ENCODE results near the gene DRC7. TPM values are rescaled to one million over a fixed set of nuclear protein-coding genes. Genes with fewer than 3 reads are reported as not detected.

Gene DRC7
- total RNA-seq, 2 donors from 2014 or later, result 1.6 to 1.8 TPM

GRCh38 chr16:57704011-57704904 is 9.7 kb downstream of the DRC7 start:
- Histone ChIP-seq H3K4me1 (ENCODE audit: control insufficient read depth, insufficient read depth, low read length) (peaks cover 12% of the 10 kb centered on the region), H3K9ac (ENCODE audit: extremely low read depth, low read length, poor library complexity, severe bottlenecking) (no peak overlapping the region), H3K27me3 (ENCODE audit: control insufficient read depth, insufficient read depth, low read length, poor library complexity, severe bottlenecking) (no peaks in the 10 kb centered on the region), H3K36me3 (ENCODE audit: control insufficient read depth, insufficient read depth, low read length) (no peaks in the 10 kb centered on the region), H3K4me3 (ENCODE audit: low read length) (no peak overlapping the region), H3K27ac (ENCODE audit: low read depth, low read length) (no peak overlapping the region), H3K9me3 (ENCODE audit: control insufficient read depth, low read length) (no peaks in the 10 kb centered on the region)
- Mint-ChIP-seq H3K4me1 (peaks cover 21% of the 10 kb centered on the region), H3K27me3 (ENCODE audit: insufficient read depth) (peaks cover 12% of the 10 kb centered on the region), H3K27ac (peak overlapping the region; percentile 1), H3K9me3 (no peaks in the 10 kb centered on the region), H3K4me3 (no peak overlapping the region), H3K36me3 (ENCODE audit: low read depth) (no peaks in the 10 kb centered on the region)
- no peak for TF ChIP-seq CTCF (conservative IDR thresholded peaks at IDR 0.05)
- DNase-seq, result no peak
- WGBS, 2 experiments (ENCODE audit: insufficient coverage in 1 of 2, insufficient read length in 1 of 2), result 74 to 83% methylated on average over 7 to 10 of the region's 11 CpGs

- no peak for DNase-seq
- Mint-ChIP-seq H3K36me3 (ENCODE audit: low read depth) (no peaks in the 10 kb centered on the region), H3K27ac (no peak overlapping the region), H3K9me3 (no peaks in the 10 kb centered on the region), H3K4me1 (peaks cover 21% of the 10 kb centered on the region), H3K27me3 (ENCODE audit: insufficient read depth) (peaks cover 9% of the 10 kb centered on the region), H3K4me3 (no peak overlapping the region)
- H3K36me3 ChIP-seq (ENCODE audit: control insufficient read depth, insufficient read depth, low read length), result no peaks in the 10 kb centered on the region
- H3K4me3 ChIP-seq (ENCODE audit: low read length), result no peak overlapping the region
- H3K27me3 ChIP-seq (ENCODE audit: control insufficient read depth, insufficient read depth, low read length, poor library complexity, severe bottlenecking), result no peaks in the 10 kb centered on the region
- peaks cover 12% of the 10 kb centered on the region for H3K4me1 ChIP-seq (ENCODE audit: control insufficient read depth, insufficient read depth, low read length)
- no peak overlapping the region for H3K27ac ChIP-seq (ENCODE audit: low read depth, low read length)
- H3K9me3 ChIP-seq (ENCODE audit: control insufficient read depth, low read length), result no peaks in the 10 kb centered on the region
- no peak for TF ChIP-seq CTCF (conservative IDR thresholded peaks at IDR 0.05)
- H3K9ac ChIP-seq (ENCODE audit: extremely low read depth, low read length, poor library complexity, severe bottlenecking), result no peak overlapping the region
- WGBS, 2 experiments (ENCODE audit: insufficient coverage in 1 of 2, insufficient read length in 1 of 2), result 88 to 100% methylated on average over 3 of the region's 4 CpGs
Measured at GRCh38 chr16:57704905-57705852, 10.6 kb downstream of the DRC7 start.

GRCh38 chr16:57706717-57707116 is 12.1 kb downstream of the DRC7 start:
- no peaks in the 10 kb centered on the region for H3K9me3 Mint-ChIP-seq
- TF ChIP-seq CTCF (conservative IDR thresholded peaks at IDR 0.05), result no peak
- Histone ChIP-seq H3K9me3 (ENCODE audit: control insufficient read depth, low read length) (no peaks in the 10 kb centered on the region), H3K4me3 (ENCODE audit: low read length) (no peak overlapping the region), H3K4me1 (ENCODE audit: control insufficient read depth, insufficient read depth, low read length) (peaks cover 5% of the 10 kb centered on the region), H3K27me3 (ENCODE audit: control insufficient read depth, insufficient read depth, low read length, poor library complexity, severe bottlenecking) (no peaks in the 10 kb centered on the region), H3K27ac (ENCODE audit: low read depth, low read length) (no peak overlapping the region), H3K36me3 (ENCODE audit: control insufficient read depth, insufficient read depth, low read length) (no peaks in the 10 kb centered on the region), H3K9ac (ENCODE audit: extremely low read depth, low read length, poor library complexity, severe bottlenecking) (no peak overlapping the region)
- H3K4me1 Mint-ChIP-seq, result peaks cover 12% of the 10 kb centered on the region
- H3K27ac Mint-ChIP-seq, result no peak overlapping the region
- WGBS, 2 experiments (ENCODE audit: insufficient coverage in 1 of 2, insufficient read length in 1 of 2), result 87% methylated on average over 1 of the region's 1 CpG; no CpG with 5 or more reads in 1 of the 2 experiments
- H3K27me3 Mint-ChIP-seq (ENCODE audit: insufficient read depth), result peaks cover 10% of the 10 kb centered on the region
- no peak overlapping the region for H3K4me3 Mint-ChIP-seq
- DNase-seq, result no peak
- H3K36me3 Mint-ChIP-seq (ENCODE audit: low read depth), result no peaks in the 10 kb centered on the region
